ENCODE measurements around the gene CTNNA3. TPM values are rescaled to one million over a fixed set of nuclear protein-coding genes. Genes with fewer than 3 reads are reported as not detected.

CTNNA3 gene
- total RNA-seq, 1 experiment from 2014 or later: 0.85 TPM

- Histone ChIP-seq H3K36me3 (ENCODE audit: control insufficient read depth, insufficient read depth, low read length) (no peaks in the 10 kb centered on the region), H3K4me3 (ENCODE audit: low read depth in 2 of 2, low read length in 2 of 2) (no peak overlapping the region), H3K9me3 (ENCODE audit: control insufficient read depth, insufficient read depth, low read depth, low read length) (no peaks in the 10 kb centered on the region), H3K27me3 (ENCODE audit: control insufficient read depth, insufficient read depth, low read length) (no peaks in the 10 kb centered on the region), H3K27ac (ENCODE audit: low read length) (no peak overlapping the region), H3K4me1 (ENCODE audit: control insufficient read depth, insufficient read depth, low read length) (no peaks in the 10 kb centered on the region)
- no peak for ATAC-seq
- ChIA-PET CTCF (no interaction called here), POLR2A (no interaction called here)
- no peak for TF ChIP-seq TCF7L2 (IDR thresholded peaks at IDR 0.05; ENCODE audit: low read depth, low read length)
- TF ChIP-seq POLR2AphosphoS5 (IDR thresholded peaks at IDR 0.05; ENCODE audit: low read depth, low read length): no peak
- no peak for TF ChIP-seq CTCF (IDR thresholded peaks at IDR 0.05)
- TF ChIP-seq SIN3A (IDR thresholded peaks at IDR 0.05; ENCODE audit: borderline replicate concordance, insufficient read depth, low read depth, low read length): no peak
- TF ChIP-seq REST (IDR thresholded peaks at IDR 0.05; ENCODE audit: insufficient read depth in 1 of 2, low read depth in 2 of 2, low read length in 1 of 2): no peak
- no peak for DNase-seq (ENCODE audit: low read depth, low spot score)
- in situ Hi-C loops (cut with HindIII; ENCODE audit: low pct_unique_long_range_greater_than_20kb, low sequenced_read_pairs) (no loop called here), intact Hi-C loops (cut with micrococcal nuclease; ENCODE audit: unreplicated experiment) (no loop called here)
- no TSS peak for BruUV-seq (replicated peaks)
Measured at GRCh38 chr10:66888237-66888636, 807.8 kb downstream of the CTNNA3 start.

- DNase-seq (ENCODE audit: low read depth, low spot score) (no peak), ATAC-seq (no peak)
- POLR2A ChIA-PET: no interaction called here
- no peak overlapping the region for H3K27ac ChIP-seq (ENCODE audit: low read length)
- BruUV-seq (replicated peaks): no TSS peak
- H3K4me1 ChIP-seq (ENCODE audit: control insufficient read depth, insufficient read depth, low read length): no peaks in the 10 kb centered on the region
- intact Hi-C loops (cut with micrococcal nuclease; ENCODE audit: unreplicated experiment) (no loop called here), in situ Hi-C loops (cut with HindIII; ENCODE audit: low pct_unique_long_range_greater_than_20kb, low sequenced_read_pairs) (no loop called here)
- no peak overlapping the region for H3K4me3 ChIP-seq (ENCODE audit: low read depth in 2 of 2, low read length in 2 of 2)
- CTCF ChIA-PET: no interaction called here
- no peaks in the 10 kb centered on the region for H3K36me3 ChIP-seq (ENCODE audit: control insufficient read depth, insufficient read depth, low read length)
- TF ChIP-seq CTCF (IDR thresholded peaks at IDR 0.05) (no peak), REST (IDR thresholded peaks at IDR 0.05; ENCODE audit: insufficient read depth in 1 of 2, low read depth in 2 of 2, low read length in 1 of 2) (no peak), POLR2AphosphoS5 (IDR thresholded peaks at IDR 0.05; ENCODE audit: low read depth, low read length) (no peak)
- no peaks in the 10 kb centered on the region for H3K9me3 ChIP-seq (ENCODE audit: control insufficient read depth, insufficient read depth, low read depth, low read length)
- no peaks in the 10 kb centered on the region for H3K27me3 ChIP-seq (ENCODE audit: control insufficient read depth, insufficient read depth, low read length)
Measured at GRCh38 chr10:66886848-66887247, 809.1 kb downstream of the CTNNA3 start.
